Glomerular endothelial cell (primary cell): ENCODE measurements around the gene EPS15. TPM values are rescaled to one million over a fixed set of nuclear protein-coding genes. Genes with fewer than 3 reads are reported as not detected.

ENCODE experiments used
- total RNA-seq: library from RNA; depleted of rRNA; stranded (reverse); fragments of >200 nt; gene quantifications from 2 replicates; pipeline ENCODE4 v1.2.3, GENCODE V29; 2015

EPS15 gene
- total RNA-seq, 1 donor from 2014 or later: 37.7 TPM

Other genes starting within 250 kb of the EPS15 start
- gene TTC39A, start 188.7 kb downstream of the EPS15 start, total RNA-seq: 2.6 and 7.2 TPM in 2 replicates
- 70.8 and 72.6 TPM in 2 replicates for gene OSBPL9, start 97.8 kb upstream of the EPS15 start, total RNA-seq